GM21381 (cell line): ENCODE measurements around the gene CSRNP3.
A peak's percentile ranks its signal among the peaks of the same experiment; 100 is the strongest.
"Not testable (repeated sequence)": the region's sequence is repeated elsewhere in the genome, so short reads cannot be mapped to it uniquely, and the experiment has no call there.

Experiments used
- ATAC-seq: cut with Tn5 transposase; IDR thresholded peaks from one replicate; pipeline ENCODE4 v1.9.1; 2021; ENCODE audit warnings: mild to moderate bottlenecking, moderate library complexity; ENCODE audit not compliant: unreplicated experiment

CSRNP3 gene

GRCh38 chr2:165584126-165584654 lies 114.7 kb downstream of the CSRNP3 start:
- no peak for ATAC-seq

GRCh38 chr2:165586019-165586418 lies 116.5 kb downstream of the CSRNP3 start:
- no peak for ATAC-seq

GRCh38 chr2:165587335-165587938 lies 117.9 kb downstream of the CSRNP3 start:
- peak; percentile 69 for ATAC-seq

GRCh38 chr2:165590999-165591398 lies 121.5 kb downstream of the CSRNP3 start:
- ATAC-seq, result not testable (repeated sequence)

GRCh38 chr2:165593081-165593480 lies 123.6 kb downstream of the CSRNP3 start:
- ATAC-seq, result no peak

GRCh38 chr2:165594231-165594934 lies 124.9 kb downstream of the CSRNP3 start:
- no peak for ATAC-seq

- ATAC-seq, result peak; percentile 86
These were observed 125.4 kb downstream of the CSRNP3 start for GRCh38 chr2:165594935-165595255.

GRCh38 chr2:165596788-165597187 lies 127.3 kb downstream of the CSRNP3 start:
- ATAC-seq, result no peak

- ATAC-seq, result no peak
These were observed 131.8 kb downstream of the CSRNP3 start for GRCh38 chr2:165601065-165601830.

GRCh38 chr2:165601928-165602521 lies 132.5 kb downstream of the CSRNP3 start:
- no peak for ATAC-seq

- no peak for ATAC-seq
These were observed 140.2 kb downstream of the CSRNP3 start for GRCh38 chr2:165609672-165610071.

- no peak for ATAC-seq
These were observed 141.1 kb downstream of the CSRNP3 start for GRCh38 chr2:165610591-165611029.

GRCh38 chr2:165617741-165618481 lies 148.4 kb downstream of the CSRNP3 start:
- ATAC-seq, result no peak

- no peak for ATAC-seq
These were observed 149.3 kb downstream of the CSRNP3 start for GRCh38 chr2:165618806-165619205.

GRCh38 chr2:165621086-165621560 lies 151.6 kb downstream of the CSRNP3 start:
- no peak for ATAC-seq

- no peak for ATAC-seq
These were observed 153.7 kb downstream of the CSRNP3 start for GRCh38 chr2:165623161-165623560.

GRCh38 chr2:165623783-165624469 lies 154.4 kb downstream of the CSRNP3 start:
- ATAC-seq, result no peak

GRCh38 chr2:165624470-165624800 lies 154.9 kb downstream of the CSRNP3 start:
- no peak for ATAC-seq

GRCh38 chr2:165627470-165627869 lies 158.0 kb downstream of the CSRNP3 start:
- no peak for ATAC-seq

- ATAC-seq, result no peak
These were observed 160.3 kb downstream of the CSRNP3 start for GRCh38 chr2:165629776-165630175.
